IPS DF 6.9 (cell line): ENCODE results near the gene SDCBP2.

Source experiments
- DNase-seq: peaks from one replicate; pipeline ENCODE4 v3.0.0-alpha.2; 2013; ENCODE audit warnings: low read depth, low spot score
- H3K27ac ChIP-seq: one replicate; pipeline ENCODE4 v1.5.1; 2013; ENCODE audit warnings: low read length, control low read depth
- H3K27me3 ChIP-seq: 2 replicates; pipeline ENCODE4 v1.6.1; 2013; ENCODE audit warnings: mild to moderate bottlenecking, low read length; ENCODE audit not compliant: control insufficient read depth, insufficient read depth
- H3K36me3 ChIP-seq: 2 replicates; pipeline ENCODE4 v1.6.1; 2013; ENCODE audit warnings: low read length; ENCODE audit not compliant: control insufficient read depth, insufficient read depth
- H3K4me1 ChIP-seq: 2 replicates; pipeline ENCODE4 v1.6.1; 2013; ENCODE audit warnings: low read length; ENCODE audit not compliant: control insufficient read depth, insufficient read depth
- H3K4me3 ChIP-seq: 2 replicates; pipeline ENCODE4 v1.5.1; 2013; ENCODE audit warnings: mild to moderate bottlenecking, low read length
- H3K9me3 ChIP-seq: 2 replicates; pipeline ENCODE4 v1.6.1; 2013; ENCODE audit warnings: low read length, inconsistent platforms; ENCODE audit not compliant: control insufficient read depth, insufficient read depth
- WGBS: extraction: QIAGEN DNeasy Blood & Tissue Kit; methylation state at CpG from one replicate; pipeline ENCODE4 v1.1.7; 2013; ENCODE audit warnings: mixed read lengths, missing lambda C conversion rate; ENCODE audit not compliant: insufficient read length, insufficient coverage; 5-methylcytosine and 5-hydroxymethylcytosine counted together

SDCBP2 gene

DNA sequence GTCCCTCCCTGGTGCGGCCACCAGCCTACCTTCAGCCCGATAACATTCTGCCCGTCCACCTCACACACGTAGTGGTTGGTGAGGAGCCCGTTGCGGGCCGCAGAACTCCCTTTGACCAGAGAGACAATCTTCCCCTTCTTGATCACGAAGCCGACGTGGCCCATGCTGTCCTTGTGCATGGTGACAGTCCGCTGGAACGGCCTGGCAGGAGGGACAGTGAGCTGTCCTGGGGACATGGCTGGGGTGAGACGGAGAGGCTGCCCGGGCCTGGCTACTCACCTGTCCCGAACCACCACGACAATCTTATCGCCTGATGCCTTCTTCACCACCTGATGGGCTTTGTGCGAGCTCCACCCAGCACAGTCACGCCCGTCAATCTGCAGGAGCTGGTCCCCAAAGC is 16.6 kb downstream of the SDCBP2 start:
- DNase-seq, result no peak
- no peak overlapping the region for H3K4me3 ChIP-seq
- no peaks in the 10 kb centered on the region for H3K36me3 ChIP-seq
- no peaks in the 10 kb centered on the region for H3K9me3 ChIP-seq
- peaks cover 3% of the 10 kb centered on the region; the same call in 1 of the 2 replicates for H3K4me1 ChIP-seq
- no peak overlapping the region for H3K27ac ChIP-seq
- H3K27me3 ChIP-seq, result no peaks in the 10 kb centered on the region
- no CpG with 5 or more reads among the region's 20 CpGs for WGBS

DNA sequence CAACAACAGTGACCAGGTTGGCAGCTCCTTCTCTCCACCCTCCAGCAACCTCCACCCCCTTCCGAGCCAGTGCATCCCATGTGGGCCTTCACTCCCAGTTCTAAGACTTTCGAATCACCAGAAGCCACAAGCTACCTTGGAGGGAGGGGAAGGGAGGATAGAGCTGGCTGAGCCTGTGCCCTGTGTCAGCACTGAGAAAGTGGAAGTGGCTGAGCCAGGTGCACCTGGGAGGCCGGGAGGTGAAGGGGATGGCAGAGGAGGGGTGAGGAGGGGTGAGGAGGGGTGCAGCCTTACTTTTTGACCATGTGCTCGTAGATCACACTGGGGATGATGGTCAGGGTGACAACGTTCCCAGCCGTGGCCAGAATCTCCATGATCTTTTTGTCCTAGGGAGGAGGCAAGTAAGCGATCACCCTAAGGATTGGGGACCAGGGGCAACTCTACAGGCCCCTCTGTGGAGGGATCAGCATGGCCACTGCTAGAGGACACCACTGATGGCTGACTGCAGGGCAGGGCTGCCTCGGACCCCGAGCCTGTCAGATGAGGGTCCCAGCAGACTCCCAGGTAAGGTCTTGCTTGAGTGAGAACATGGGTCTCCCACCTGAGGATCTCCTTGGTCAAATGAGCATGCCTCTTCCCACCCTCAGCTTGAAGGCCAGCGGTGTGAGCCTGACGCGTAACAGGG is 18.3 kb downstream of the SDCBP2 start:
- Histone ChIP-seq H3K27ac (no peak overlapping the region), H3K9me3 (no peaks in the 10 kb centered on the region), H3K4me1 (peaks cover 3% of the 10 kb centered on the region), H3K4me3 (no peak overlapping the region), H3K27me3 (no peaks in the 10 kb centered on the region), H3K36me3 (no peaks in the 10 kb centered on the region)
- no CpG with 5 or more reads among the region's 12 CpGs for WGBS
- no peak for DNase-seq

DNA sequence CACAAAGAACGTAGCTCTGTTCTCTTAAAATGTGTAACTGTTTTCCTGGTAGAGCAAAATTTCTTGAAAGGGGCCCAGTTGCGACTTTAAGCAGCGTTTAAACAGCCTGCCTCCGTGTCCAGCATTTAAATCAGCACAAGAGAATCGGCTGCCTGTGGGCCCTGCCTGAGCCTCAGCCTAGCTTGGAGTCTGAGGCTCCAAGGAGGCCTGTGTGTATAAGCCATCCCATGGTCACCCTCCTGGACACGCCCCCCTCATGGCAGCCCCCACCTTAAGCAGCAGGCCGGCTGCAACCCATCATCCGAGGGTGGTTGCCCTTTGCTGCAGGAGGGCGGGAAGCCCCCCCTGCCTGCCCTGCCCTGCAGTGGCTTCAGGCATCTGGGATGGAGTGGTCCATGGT is 18.9 kb downstream of the SDCBP2 start:
- Histone ChIP-seq H3K27me3 (no peaks in the 10 kb centered on the region), H3K4me1 (peaks cover 3% of the 10 kb centered on the region), H3K4me3 (no peak overlapping the region), H3K9me3 (no peaks in the 10 kb centered on the region), H3K27ac (no peak overlapping the region), H3K36me3 (peaks cover 3% of the 10 kb centered on the region; the same call in 1 of the 2 replicates)
- no peak for DNase-seq
- no CpG with 5 or more reads among the region's 9 CpGs for WGBS

DNA sequence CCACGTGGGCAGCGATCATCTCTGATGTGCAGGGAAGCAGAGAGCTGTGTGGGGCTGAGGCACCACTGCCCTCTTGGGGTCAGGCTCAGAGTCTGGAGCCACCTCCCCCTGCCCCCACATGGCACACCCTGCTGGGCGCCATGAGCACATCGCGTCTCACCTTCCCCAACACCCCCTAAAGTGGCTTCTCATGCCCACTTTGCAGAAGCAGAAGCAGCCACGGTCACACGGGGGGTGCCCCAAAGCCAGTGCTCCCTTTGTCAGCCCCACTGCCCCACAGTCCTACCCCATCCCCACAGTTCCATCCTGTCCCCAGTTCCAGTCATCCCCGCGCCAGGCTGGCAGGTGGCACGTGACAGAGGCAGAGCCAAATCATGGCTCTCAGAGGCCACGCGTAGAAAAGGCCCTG is 19.5 kb downstream of the SDCBP2 start:
- peaks cover 3% of the 10 kb centered on the region for H3K4me1 ChIP-seq
- H3K9me3 ChIP-seq, result no peaks in the 10 kb centered on the region
- WGBS, result no CpG with 5 or more reads among the region's 12 CpGs
- H3K27me3 ChIP-seq, result no peaks in the 10 kb centered on the region
- no peak overlapping the region for H3K4me3 ChIP-seq
- no peak for DNase-seq
- peaks cover 3% of the 10 kb centered on the region; the same call in 1 of the 2 replicates for H3K36me3 ChIP-seq
- H3K27ac ChIP-seq, result no peak overlapping the region

DNA sequence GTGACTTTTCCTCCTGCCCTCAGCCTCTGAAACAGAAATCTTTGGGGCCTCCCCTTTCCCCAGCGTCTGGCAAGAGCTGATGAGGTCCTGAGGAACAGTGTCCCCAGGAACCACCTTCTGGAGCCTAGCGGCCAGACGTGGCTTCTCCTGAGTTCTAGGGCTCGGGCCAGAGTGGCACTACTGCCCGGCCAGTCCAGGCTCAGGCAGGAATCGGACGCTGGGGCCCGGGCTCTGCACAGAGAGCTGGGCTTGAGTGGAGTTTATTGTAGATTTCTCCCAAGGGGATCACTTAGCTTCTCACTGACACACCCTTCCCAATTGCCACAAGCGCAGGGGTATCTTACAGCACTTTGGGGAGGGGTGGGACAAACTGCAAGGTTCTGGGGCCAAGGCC is 20.2 kb downstream of the SDCBP2 start:
- Histone ChIP-seq H3K27ac (no peak overlapping the region), H3K4me1 (peaks cover 3% of the 10 kb centered on the region), H3K36me3 (peaks cover 3% of the 10 kb centered on the region; the same call in 1 of the 2 replicates), H3K27me3 (no peaks in the 10 kb centered on the region), H3K4me3 (no peak overlapping the region), H3K9me3 (no peaks in the 10 kb centered on the region)
- WGBS, result no CpG with 5 or more reads among the region's 9 CpGs
- DNase-seq, result no peak

DNA sequence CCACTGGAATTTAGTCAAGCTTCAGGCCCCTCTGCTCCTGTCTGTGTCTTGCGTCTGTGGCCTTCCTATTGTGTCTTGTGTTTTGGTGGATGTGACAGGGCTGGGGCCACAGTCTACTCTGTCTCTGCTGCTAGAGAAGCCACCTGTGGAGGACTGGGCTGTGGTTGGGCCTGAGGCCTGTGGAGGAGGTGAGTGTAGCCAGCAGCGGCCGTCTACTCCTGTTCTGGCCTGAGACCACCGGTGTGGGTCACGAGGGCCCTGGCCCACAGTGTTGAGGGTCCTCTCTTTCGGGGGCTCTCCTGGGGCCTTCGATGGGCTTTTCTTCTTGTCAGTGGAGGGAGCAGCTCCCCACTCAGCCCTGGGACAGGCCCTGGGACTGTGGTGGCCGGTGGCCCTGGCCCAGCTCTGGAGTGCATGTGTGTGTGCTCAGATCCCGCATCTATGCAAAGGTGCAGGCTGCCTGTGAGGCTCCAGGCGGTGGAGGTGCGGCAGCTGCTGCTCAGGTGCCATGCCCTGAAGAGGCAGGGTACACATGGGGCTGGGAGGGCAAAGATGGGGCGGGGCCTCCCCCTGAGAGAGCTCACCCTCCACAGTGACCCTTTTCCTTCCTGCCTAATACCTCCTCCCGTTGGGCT is 20.8 kb downstream of the SDCBP2 start:
- peaks cover 3% of the 10 kb centered on the region; the same call in 1 of the 2 replicates for H3K36me3 ChIP-seq
- H3K4me3 ChIP-seq, result no peak overlapping the region
- no peak for DNase-seq
- H3K27me3 ChIP-seq, result no peaks in the 10 kb centered on the region
- H3K27ac ChIP-seq, result no peak overlapping the region
- peaks cover 3% of the 10 kb centered on the region for H3K4me1 ChIP-seq
- no peaks in the 10 kb centered on the region for H3K9me3 ChIP-seq
- WGBS, result no CpG with 5 or more reads among the region's 13 CpGs

DNA sequence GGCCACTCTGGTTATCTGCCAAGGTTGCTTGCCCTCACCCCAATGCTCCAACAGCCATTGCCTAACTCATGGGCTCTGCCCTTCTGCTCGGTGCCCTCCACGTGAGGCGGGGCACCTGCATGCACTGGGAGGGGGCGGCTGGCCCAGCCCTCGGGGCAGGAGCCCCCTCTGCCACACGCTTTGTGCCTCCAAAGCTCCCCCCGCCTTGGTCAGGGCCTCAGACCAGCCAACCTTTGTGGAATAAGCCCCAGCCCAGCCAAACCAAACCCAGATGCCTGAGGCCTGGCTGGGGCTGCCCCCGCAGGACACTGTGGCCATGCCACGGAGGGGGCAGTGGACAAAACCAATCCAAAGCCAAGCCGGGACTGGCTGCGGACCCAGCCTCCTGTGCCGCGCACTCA is 21.4 kb downstream of the SDCBP2 start:
- Histone ChIP-seq H3K27ac (no peak overlapping the region), H3K36me3 (peaks cover 3% of the 10 kb centered on the region; the same call in 1 of the 2 replicates), H3K4me1 (peaks cover 3% of the 10 kb centered on the region), H3K9me3 (no peaks in the 10 kb centered on the region), H3K27me3 (no peaks in the 10 kb centered on the region), H3K4me3 (no peak overlapping the region)
- DNase-seq, result no peak
- WGBS, result no CpG with 5 or more reads among the region's 13 CpGs

DNA sequence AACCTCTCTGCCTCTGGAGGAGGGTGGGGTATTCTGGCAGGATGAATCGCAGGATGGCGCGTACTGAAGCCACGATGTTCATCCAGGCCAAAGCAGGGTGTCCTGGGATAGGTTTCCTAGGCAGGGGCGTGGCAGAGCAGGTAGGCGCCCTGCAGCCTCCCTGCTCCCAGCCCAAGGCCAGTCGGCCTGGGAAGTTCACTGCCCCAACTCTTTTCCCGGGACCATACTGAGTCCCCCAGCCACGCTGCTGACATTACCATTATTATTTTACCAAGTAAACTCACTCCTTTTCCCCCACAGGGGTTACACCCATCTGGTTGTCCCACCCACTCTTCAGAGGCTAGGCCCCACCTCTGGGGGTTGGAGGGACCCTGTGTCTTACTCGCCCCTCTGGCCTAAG is 21.8 kb downstream of the SDCBP2 start:
- Histone ChIP-seq H3K4me3 (no peak overlapping the region), H3K27ac (no peak overlapping the region), H3K27me3 (no peaks in the 10 kb centered on the region), H3K36me3 (peaks cover 3% of the 10 kb centered on the region; the same call in 1 of the 2 replicates), H3K9me3 (no peaks in the 10 kb centered on the region), H3K4me1 (peaks cover 3% of the 10 kb centered on the region)
- WGBS, result no CpG with 5 or more reads among the region's 10 CpGs
- DNase-seq, result no peak

DNA sequence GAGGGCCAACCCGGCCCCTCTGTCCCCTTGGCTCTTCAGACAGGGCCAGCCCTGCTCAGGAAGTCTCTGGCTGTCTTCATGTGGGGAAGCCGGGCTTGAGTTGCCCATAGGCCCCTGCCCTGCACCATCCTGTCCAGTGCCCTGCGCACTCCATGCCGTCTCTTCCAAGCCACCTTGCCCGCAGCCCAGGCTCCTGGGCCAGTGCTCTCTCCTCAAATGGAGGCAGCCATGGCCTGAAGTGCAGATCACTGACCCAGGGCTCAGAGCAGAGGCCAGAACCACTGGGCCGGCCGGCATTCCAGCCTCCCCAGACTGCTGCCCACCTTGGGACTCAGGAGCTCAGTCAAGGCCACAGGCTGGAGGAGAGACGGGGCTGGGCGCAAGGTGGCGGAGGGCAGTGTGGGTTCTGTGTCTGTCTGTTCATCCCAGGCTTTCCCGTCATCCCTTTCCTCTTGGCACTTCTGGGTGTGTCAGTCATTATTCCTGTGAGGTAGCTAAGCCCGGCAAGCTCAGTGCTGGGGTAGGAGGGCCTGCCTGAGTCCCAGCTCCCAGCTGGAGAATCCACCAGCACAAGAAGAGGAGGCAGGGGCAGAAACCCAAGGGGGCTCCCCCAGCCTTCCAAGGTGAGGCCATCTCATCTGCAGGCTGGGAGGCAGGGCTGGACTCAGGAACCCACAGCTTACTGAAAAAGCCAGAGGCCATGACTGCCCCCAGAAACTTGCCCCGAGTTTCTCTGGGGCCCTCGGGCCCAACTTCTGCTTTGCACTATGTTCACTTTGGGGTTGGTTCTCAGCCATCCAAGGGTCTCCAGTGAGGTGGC is 22.4 kb downstream of the SDCBP2 start:
- DNase-seq, result no peak
- Histone ChIP-seq H3K36me3 (peaks cover 3% of the 10 kb centered on the region; the same call in 1 of the 2 replicates), H3K27ac (no peak overlapping the region), H3K27me3 (no peaks in the 10 kb centered on the region), H3K9me3 (no peaks in the 10 kb centered on the region), H3K4me1 (peaks cover 3% of the 10 kb centered on the region), H3K4me3 (no peak overlapping the region)
- WGBS, result no CpG with 5 or more reads among the region's 14 CpGs

DNA sequence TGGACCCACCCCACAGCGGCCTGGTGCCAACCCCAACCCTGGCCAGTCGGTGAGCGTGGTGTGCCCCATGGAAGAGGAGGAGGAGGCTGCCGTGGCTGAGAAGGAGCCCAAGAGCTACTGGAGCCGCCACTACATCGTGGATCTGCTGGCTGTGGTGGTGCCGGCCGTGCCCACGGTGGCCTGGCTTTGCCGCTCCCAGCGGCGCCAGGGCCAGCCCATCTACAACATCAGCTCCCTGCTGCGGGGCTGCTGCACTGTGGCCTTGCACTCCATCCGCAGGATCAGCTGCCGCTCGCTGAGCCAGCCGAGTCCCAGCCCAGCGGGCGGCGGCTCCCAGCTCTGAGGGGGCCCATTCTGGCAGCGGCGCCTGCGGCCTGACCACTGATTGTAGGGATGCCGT is 23.2 kb downstream of the SDCBP2 start:
- Histone ChIP-seq H3K4me1 (peaks cover 3% of the 10 kb centered on the region), H3K9me3 (no peaks in the 10 kb centered on the region), H3K27ac (no peak overlapping the region), H3K36me3 (peaks cover 3% of the 10 kb centered on the region; the same call in 1 of the 2 replicates), H3K27me3 (no peaks in the 10 kb centered on the region), H3K4me3 (no peak overlapping the region)
- no peak for DNase-seq
- WGBS, result no CpG with 5 or more reads among the region's 24 CpGs
